SU-DHL-6 (cell line): ENCODE measurements around the gene TP53BP2.

Source experiments
- EZH2phosphoT487 ChIP-seq: fragments of 200-600 bp; sonication (generic), shearing (Covaris generic); conservative IDR thresholded peaks from 2 replicates; pipeline ENCODE4 v1.6.1; 2018; ENCODE audit warnings: mild to moderate bottlenecking, antibody characterized with exemption, low read length, moderate library complexity, mixed read lengths
- TF ChIP-seq, protein P1 (sequence below): fragments of 200-600 bp; sonication (generic); IDR thresholded peaks from one replicate; pipeline ENCODE4 v1.5.1; 2017; ENCODE audit warnings: antibody characterized with exemption, mild to moderate bottlenecking, low read length, moderate library complexity; ENCODE audit not compliant: insufficient read depth, poor library complexity, severe bottlenecking

DNA sequence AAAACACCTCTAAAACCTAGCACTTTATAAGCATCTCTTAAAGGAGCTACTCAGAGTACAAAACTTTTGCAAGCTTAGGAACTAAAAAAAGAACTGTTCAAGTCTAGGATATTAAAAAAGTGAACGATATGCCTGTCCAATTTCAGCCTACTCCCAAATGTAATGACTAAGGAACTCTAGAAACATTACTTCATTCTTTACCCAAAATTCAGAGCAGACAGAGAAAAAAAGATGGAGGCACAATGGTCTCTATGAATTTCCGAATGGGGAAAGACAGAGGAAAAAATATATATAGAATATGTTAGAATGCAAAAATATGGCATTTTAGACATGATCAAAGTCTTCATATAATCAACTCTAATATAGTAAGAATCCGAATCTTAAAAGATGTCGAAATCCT lies 61.2 kb downstream of the TP53BP2 start:
- TF ChIP-seq, protein P1, sequence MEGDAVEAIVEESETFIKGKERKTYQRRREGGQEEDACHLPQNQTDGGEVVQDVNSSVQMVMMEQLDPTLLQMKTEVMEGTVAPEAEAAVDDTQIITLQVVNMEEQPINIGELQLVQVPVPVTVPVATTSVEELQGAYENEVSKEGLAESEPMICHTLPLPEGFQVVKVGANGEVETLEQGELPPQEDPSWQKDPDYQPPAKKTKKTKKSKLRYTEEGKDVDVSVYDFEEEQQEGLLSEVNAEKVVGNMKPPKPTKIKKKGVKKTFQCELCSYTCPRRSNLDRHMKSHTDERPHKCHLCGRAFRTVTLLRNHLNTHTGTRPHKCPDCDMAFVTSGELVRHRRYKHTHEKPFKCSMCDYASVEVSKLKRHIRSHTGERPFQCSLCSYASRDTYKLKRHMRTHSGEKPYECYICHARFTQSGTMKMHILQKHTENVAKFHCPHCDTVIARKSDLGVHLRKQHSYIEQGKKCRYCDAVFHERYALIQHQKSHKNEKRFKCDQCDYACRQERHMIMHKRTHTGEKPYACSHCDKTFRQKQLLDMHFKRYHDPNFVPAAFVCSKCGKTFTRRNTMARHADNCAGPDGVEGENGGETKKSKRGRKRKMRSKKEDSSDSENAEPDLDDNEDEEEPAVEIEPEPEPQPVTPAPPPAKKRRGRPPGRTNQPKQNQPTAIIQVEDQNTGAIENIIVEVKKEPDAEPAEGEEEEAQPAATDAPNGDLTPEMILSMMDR, result no peak
- TF ChIP-seq EZH2phosphoT487, result no peak
